GM12878 (cell line): Measurements from ENCODE around the gene CCDC187. TPM values are rescaled to one million over a fixed set of nuclear protein-coding genes. Genes with fewer than 3 reads are reported as not detected.

ENCODE experiments used
- ATAC-seq: fragments of 200-7000 bp; cut with Tn5 transposase; 3 replicates; pipeline ENCODE4 v1.9.1; 2020; ENCODE audit warnings: mild to moderate bottlenecking, moderate library complexity
- BruUV-seq: library from RNA; stranded (reverse); fragments of 400-500 nt; replicated peaks from 2 replicates; lab custom pipeline; 2021; lab: Mats Ljungman, UMichigan
- CTCF ChIA-PET: fragments of 300-600 bp; sonication (Branson Sonifier 250); formaldehyde crosslinking; extraction: SDS; loops from one replicate; lab custom pipeline; 2021; ENCODE audit warnings: inconsistent platforms; lab: Yijun Ruan, JAX
- POLR2A ChIA-PET: fragments of 350-600 bp; formaldehyde crosslinking; extraction: SDS; loops from one replicate; lab custom pipeline; 2021; ENCODE audit warnings: inconsistent platforms; lab: Charles Lee
- RAD21 ChIA-PET: fragments of 300-600 bp; sonication (Branson Sonifier 250); formaldehyde crosslinking; loops from one replicate; lab custom pipeline; 2023; ENCODE audit warnings: antibody characterized with exemption; ENCODE audit not compliant: unreplicated experiment; lab: Charles Lee
- SMC1A ChIA-PET: fragments of 300-600 bp; sonication (Branson Sonifier 250); formaldehyde crosslinking; loops from one replicate; lab custom pipeline; 2023; ENCODE audit not compliant: unreplicated experiment, uncharacterized antibody; lab: Charles Lee
- DNase-seq: peaks from one replicate; pipeline ENCODE4 v3.0.0-alpha.2; 2011; ENCODE audit warnings: low read depth, low spot score
- FAIRE-seq: peaks from 3 replicates; lab custom pipeline; 2011; peaks lifted over from hg19 to GRCh38; lab: Jason Lieb, UNC
- H2AFZ ChIP-seq: 2 replicates; pipeline ENCODE4 v1.6.0; 2011; ENCODE audit warnings: low read depth, low read length, control low read depth; ENCODE audit not compliant: control insufficient read depth
- H3K27ac ChIP-seq: 2 replicates; pipeline ENCODE4 v1.5.1; 2011; ENCODE audit warnings: control low read depth; ENCODE audit not compliant: control insufficient read depth, insufficient read depth
- H3K27me3 ChIP-seq, 2 experiments: replicated peaks in 1 of 2; 2 replicates each; pipeline versions ENCODE4 v1.6.0 to v1.6.1; 2011; ENCODE audit warnings: low read length in 1 of 2; ENCODE audit not compliant: control insufficient read depth in 2 of 2, insufficient read depth in 2 of 2
- H3K36me3 ChIP-seq, 2 experiments: 2 replicates each; pipeline ENCODE4 v1.5.1; 2011; ENCODE audit warnings: low read length in 1 of 2; ENCODE audit not compliant: control insufficient read depth in 2 of 2, insufficient read depth in 2 of 2
- H3K4me1 ChIP-seq: 2 replicates; pipeline ENCODE4 v1.6.1; 2011; ENCODE audit warnings: mild to moderate bottlenecking, low read length, moderate library complexity, mixed read lengths; ENCODE audit not compliant: control insufficient read depth, insufficient read depth
- H3K4me2 ChIP-seq: 2 replicates; pipeline ENCODE4 v1.6.0; 2011; ENCODE audit warnings: control low read depth; ENCODE audit not compliant: control insufficient read depth, insufficient read depth
- H3K4me3 ChIP-seq: fragments of 200-600 bp; sonication (generic); 2 replicates; pipeline ENCODE4 v1.5.1; 2016
- H3K79me2 ChIP-seq: 2 replicates; pipeline ENCODE4 v1.6.0; 2011; ENCODE audit warnings: low read length; ENCODE audit not compliant: control insufficient read depth, insufficient read depth
- H3K9ac ChIP-seq: 2 replicates; pipeline ENCODE4 v1.8.0; 2011; ENCODE audit warnings: low read length, control low read depth, mixed read lengths; ENCODE audit not compliant: control insufficient read depth, insufficient read depth
- H3K9me3 ChIP-seq: replicated peaks from 3 replicates; pipeline ENCODE4 v1.5.1; 2011; ENCODE audit warnings: mild to moderate bottlenecking, low read length; ENCODE audit not compliant: control insufficient read depth, insufficient read depth
- H4K20me1 ChIP-seq: 2 replicates; pipeline ENCODE4 v1.6.0; 2011; ENCODE audit not compliant: control insufficient read depth, insufficient read depth
- ELK1 ChIP-seq: IDR thresholded peaks from 2 replicates; pipeline ENCODE4 v1.6.1; 2012; ENCODE audit warnings: low read depth, low read length, improper control_type of control experiment
- FOS ChIP-seq: IDR thresholded peaks from 3 replicates; pipeline ENCODE4 v1.6.1; 2011; ENCODE audit warnings: borderline replicate concordance; ENCODE audit not compliant: insufficient read length; ENCODE audit errors: extremely low read depth
- HDAC2 ChIP-seq: fragments of 200-600 bp; sonication (generic); IDR thresholded peaks from 2 replicates; pipeline ENCODE4 v1.6.1; 2017
- IKZF1 ChIP-seq: fragments of 450-650 bp; conservative IDR thresholded peaks from 2 replicates; pipeline ENCODE4 v1.6.1; 2017; ENCODE audit warnings: antibody characterized with exemption, mild to moderate bottlenecking
- IRF3 ChIP-seq: fragments of 450-650 bp; IDR thresholded peaks from 2 replicates; pipeline ENCODE4 v1.6.1; 2014; ENCODE audit warnings: mild to moderate bottlenecking
- IRF5 ChIP-seq: fragments of 450-650 bp; IDR thresholded peaks from 2 replicates; pipeline ENCODE4 v1.6.1; 2017; ENCODE audit warnings: borderline replicate concordance
- NFYA ChIP-seq: IDR thresholded peaks from 2 replicates; pipeline ENCODE4 v1.6.1; 2011; ENCODE audit warnings: low read depth, mild to moderate bottlenecking, low read length, improper control_type of control experiment, borderline replicate concordance
- NR2C1 ChIP-seq: fragments of 450-650 bp; IDR thresholded peaks from 2 replicates; pipeline ENCODE4 v1.6.1; 2017; ENCODE audit warnings: antibody characterized with exemption, mild to moderate bottlenecking, moderate library complexity
- NRF1 ChIP-seq: conservative IDR thresholded peaks from 2 replicates; pipeline ENCODE4 v1.6.1; 2011; ENCODE audit warnings: mild to moderate bottlenecking, low read depth, low read length, improper control_type of control experiment
- RB1 ChIP-seq: fragments of 450-650 bp; formaldehyde crosslinking; IDR thresholded peaks from 2 replicates; pipeline ENCODE4 v1.6.1; 2017; ENCODE audit warnings: mild to moderate bottlenecking, borderline replicate concordance
- TCF3 ChIP-seq: IDR thresholded peaks from 2 replicates; pipeline ENCODE4 v1.6.1; 2012; ENCODE audit warnings: low read depth, mild to moderate bottlenecking, low read length, borderline replicate concordance; ENCODE audit not compliant: insufficient read depth
- YBX1 ChIP-seq: fragments of 450-650 bp; IDR thresholded peaks from 2 replicates; pipeline ENCODE4 v1.6.1; 2016; ENCODE audit warnings: antibody characterized with exemption
- ZNF384 ChIP-seq: IDR thresholded peaks from 2 replicates; pipeline ENCODE4 v1.6.1; 2012; ENCODE audit warnings: low read depth, mild to moderate bottlenecking, low read length, improper control_type of control experiment, borderline replicate concordance
- WGBS: methylation state at CpG from one replicate; pipeline ENCODE4 v1.1.6; 2016; ENCODE audit warnings: low lambda C conversion rate; ENCODE audit not compliant: insufficient replicate concordance, insufficient coverage; ENCODE audit errors: missing lambda C conversion rate; 5-methylcytosine and 5-hydroxymethylcytosine counted together
- in situ Hi-C: fragments of 300-500 bp; cut with MboI; formaldehyde crosslinking; loops from 9 replicates; pipeline ENCODE4 v1.14.3; 2018; ENCODE audit warnings: mixed read lengths
- intact Hi-C: fragments of 100-400 bp; cut with micrococcal nuclease; formaldehyde crosslinking; loops from one replicate; pipeline ENCODE4 v1.14.2; 2022; ENCODE audit not compliant: unreplicated experiment
- polyA plus RNA-seq, 11 experiments: library from polyadenylated mRNA; depleted of rRNA in 4 of 11; unstranded in 6 of 11; stranded (reverse) in 5 of 11; fragments of >200 nt; fragmentation: Nextera tagmentation in 4 of 11; fragmentation: Illumina TruSeq in 1 of 11; extraction: Ambion mirVana in 4 of 11; extraction: Trizol in 1 of 11; gene quantifications; 1 replicate in 1 of 11; 2 replicates in 10 of 11; pipeline versions ENCODE4 v1.2.1 to v1.2.3, GENCODE V29; 2011 to 2016; ENCODE audit warnings: inconsistent platforms in 2 of 11, missing spikeins in 2 of 11, low read depth in 1 of 11
- total RNA-seq, 4 experiments: library from RNA; depleted of rRNA in 3 of 4; stranded (reverse); fragments of >200 nt in 3 of 4; fragmentation: Illumina TruSeq in 1 of 4; extraction: Trizol in 1 of 4; gene quantifications; 2 replicates each; pipeline versions ENCODE4 v1.2.1 to v1.2.3, GENCODE V29; 2013 to 2021

Gene CCDC187
- total and polyA plus RNA-seq, 10 of the 15 experiments (the other 5 are each of a cell fraction or from before 2014, with no cell fraction given) = 0.04 to 0.23 (median 0.04) TPM; not detected in 7

GRCh38 chr9:136343884-136344269 lies 40.0 kb upstream of the CCDC187 start:
- 64% methylated on average over 6 of the region's 24 CpGs for WGBS
- ATAC-seq = no peak
- TF ChIP-seq NFYA (no peak), RB1 (no peak), NRF1 (no peak), IRF5 (no peak), FOS (no peak), ELK1 (no peak), NR2C1 (no peak), ZNF384 (no peak), HDAC2 (no peak), IKZF1 (no peak), YBX1 (no peak), TCF3 (no peak), IRF3 (no peak)
- no peaks in the 10 kb centered on the region for H3K9me3 ChIP-seq
- H3K36me3 ChIP-seq = no peaks in the 10 kb centered on the region
- no peaks in the 10 kb centered on the region for H3K79me2 ChIP-seq
- no peak overlapping the region for H3K4me2 ChIP-seq
- no TSS peak for BruUV-seq
- intact Hi-C loops (no loop called here), in situ Hi-C loops (no loop called here)
- H3K4me3 ChIP-seq = no peak overlapping the region
- H3K9ac ChIP-seq = no peak overlapping the region
- no peak overlapping the region for H3K27ac ChIP-seq
- no peak for DNase-seq
- ChIA-PET CTCF (no interaction called here), SMC1A (no interaction called here), RAD21 (no interaction called here), POLR2A (interaction anchor here (0.6 kb wide), 1 partner anchor 215 kb away, joined by 3 read pairs; no protein-coding TSS in a partner anchor)
- H3K27me3 ChIP-seq = no peaks in the 10 kb centered on the region; a peak in 1 of 4 replicates
- H4K20me1 ChIP-seq = no peaks in the 10 kb centered on the region
- no peak for FAIRE-seq
- H2AFZ ChIP-seq = no peak overlapping the region
- no peaks in the 10 kb centered on the region for H3K4me1 ChIP-seq
